Spleen (tissue), 7 donors: Measurements from ENCODE around the gene KMT2B.

Experiments used
- CTCF ChIP-seq, 11 experiments: fragments of 200-600 bp in 7 of 11; fragments of 450-650 bp in 4 of 11; sonication (generic) in 4 of 11; IDR thresholded peaks in 8 of 11; conservative IDR thresholded peaks in 3 of 11; 1 replicate in 7 of 11; 2 replicates in 4 of 11; pipeline versions ENCODE4 v1.4.0 to v1.8.0; 2016 to 2021; ENCODE audit warnings: antibody characterized with exemption in 11 of 11, inconsistent platforms in 4 of 11, mild to moderate bottlenecking in 1 of 11
- POLR2A ChIP-seq, 3 donors: fragments of 450-650 bp; IDR thresholded peaks; one replicate each; pipeline ENCODE4 v1.5.1; 2017; ENCODE audit warnings: antibody characterized with exemption in 3 of 3, mild to moderate bottlenecking in 1 of 3
- POLR2AphosphoS5 ChIP-seq, 3 donors: sonication (generic); formaldehyde crosslinking; IDR thresholded peaks; one replicate each; pipeline ENCODE4 v1.5.1; 2017; ENCODE audit warnings: antibody characterized with exemption in 3 of 3
- donor health status: DM: no; HTN: no; CAD: no; lungs with moderate emphysema.
- donor health status: DM: no; HTN: no; CAD: no.
- donor health status: DM: no; HTN: no; CAD: no.

GRCh38 chr19:35745328-35746086, 27.7 kb downstream of the KMT2B start, which contains the start of the genes PSENEN and U2AF1L4:
- TF ChIP-seq CTCF (IDR thresholded peaks at IDR 0.05 in 8 of 11, conservative IDR thresholded peaks at IDR 0.05 in 3 of 11) (peak in 6 of 11 experiments; percentile 8 to 53 (median 21)), POLR2A (IDR thresholded peaks at IDR 0.05) (peak in 1 of 3 donors; percentile 62), POLR2AphosphoS5 (IDR thresholded peaks at IDR 0.05) (peak; percentile 73 to 87 (median 84))
